Parathyroid adenoma (tissue), 2 donors: ENCODE data around the gene DGKI.

Experiments used
- H2AFZ ChIP-seq: fragments of 300-600 bp; sonication (generic); one replicate; pipeline ENCODE4 v1.7.0; 2017; ENCODE audit warnings: antibody characterized with exemption, mild to moderate bottlenecking
- H3K27ac ChIP-seq: fragments of 300-600 bp; sonication (generic); one replicate; pipeline ENCODE4 v1.7.0; 2017
- H3K27me3 ChIP-seq: fragments of 300-600 bp; sonication (generic); one replicate; pipeline ENCODE4 v1.7.0; 2017; ENCODE audit warnings: low read length; ENCODE audit not compliant: control insufficient read depth, insufficient read depth
- H3K36me3 ChIP-seq: fragments of 300-600 bp; sonication (generic); one replicate; pipeline ENCODE4 v1.7.0; 2017; ENCODE audit warnings: low read length; ENCODE audit not compliant: control insufficient read depth, insufficient read depth
- H3K4me1 ChIP-seq: fragments of 300-600 bp; sonication (generic); one replicate; pipeline ENCODE4 v1.7.0; 2017; ENCODE audit warnings: control low read depth
- H3K4me2 ChIP-seq: fragments of 300-600 bp; sonication (generic); one replicate; pipeline ENCODE4 v1.7.0; 2017; ENCODE audit warnings: low read length
- H3K4me3 ChIP-seq: fragments of 300-600 bp; sonication (generic); one replicate; pipeline ENCODE4 v1.7.0; 2017; ENCODE audit warnings: low read depth, low read length
- H3K79me2 ChIP-seq: fragments of 300-600 bp; sonication (generic); one replicate; pipeline ENCODE4 v1.7.0; 2017; ENCODE audit warnings: control low read depth
- H3K9ac ChIP-seq: fragments of 300-600 bp; sonication (generic); one replicate; pipeline ENCODE4 v1.7.0; 2017; ENCODE audit warnings: mild to moderate bottlenecking
- H3K9me3 ChIP-seq: fragments of 300-600 bp; sonication (generic); one replicate; pipeline ENCODE4 v1.7.0; 2017; ENCODE audit warnings: low read length; ENCODE audit not compliant: control insufficient read depth
- CTCF ChIP-seq: fragments of 300-600 bp; sonication (generic); IDR thresholded peaks from one replicate; pipeline ENCODE4 v1.7.0; 2017; ENCODE audit warnings: antibody characterized with exemption, mild to moderate bottlenecking
- donor health status: primary hyperparathyroidism.

DGKI gene

GRCh38 chr7:137445268-137445667, 401.5 kb downstream of the DGKI start:
- H3K4me1 ChIP-seq = peaks cover 3% of the 10 kb centered on the region
- H3K27ac ChIP-seq = no peak overlapping the region
- no peak overlapping the region for H3K4me2 ChIP-seq
- TF ChIP-seq CTCF = no peak
- H3K36me3 ChIP-seq = no peaks in the 10 kb centered on the region
- no peaks in the 10 kb centered on the region for H3K79me2 ChIP-seq
- no peak overlapping the region for H3K9ac ChIP-seq
- no peak overlapping the region for H2AFZ ChIP-seq
- H3K9me3 ChIP-seq = no peaks in the 10 kb centered on the region
- H3K27me3 ChIP-seq = no peaks in the 10 kb centered on the region
- H3K4me3 ChIP-seq = no peak overlapping the region

- Histone ChIP-seq H3K9me3 (no peaks in the 10 kb centered on the region), H3K36me3 (no peaks in the 10 kb centered on the region), H3K27ac (no peak overlapping the region), H3K27me3 (no peaks in the 10 kb centered on the region), H3K4me3 (no peak overlapping the region), H3K4me1 (peaks cover 3% of the 10 kb centered on the region), H3K4me2 (no peak overlapping the region), H3K9ac (no peak overlapping the region), H3K79me2 (no peaks in the 10 kb centered on the region), H2AFZ (no peak overlapping the region)
- no peak for TF ChIP-seq CTCF
Measured at GRCh38 chr7:137443616-137444015, 403.2 kb downstream of the DGKI start.

- no peak for TF ChIP-seq CTCF
- Histone ChIP-seq H3K27me3 (no peaks in the 10 kb centered on the region), H3K4me2 (no peak overlapping the region), H3K4me1 (peaks cover 2% of the 10 kb centered on the region), H3K9ac (no peak overlapping the region), H3K79me2 (no peaks in the 10 kb centered on the region), H2AFZ (no peak overlapping the region), H3K36me3 (no peaks in the 10 kb centered on the region), H3K4me3 (no peak overlapping the region), H3K9me3 (no peaks in the 10 kb centered on the region), H3K27ac (no peak overlapping the region)
Measured at GRCh38 chr7:137441451-137441850, 405.3 kb downstream of the DGKI start.

- no peaks in the 10 kb centered on the region for H3K27me3 ChIP-seq
- TF ChIP-seq CTCF = no peak
- H3K4me3 ChIP-seq = no peak overlapping the region
Measured at GRCh38 chr7:137439829-137440825, 406.6 kb downstream of the DGKI start.

More at GRCh38 chr7:137439829-137440825, 406.6 kb downstream of the DGKI start:
- no peaks in the 10 kb centered on the region for H3K79me2 ChIP-seq
- no peak overlapping the region for H3K9ac ChIP-seq
- H3K27ac ChIP-seq = no peak overlapping the region
- no peak overlapping the region for H2AFZ ChIP-seq
- H3K9me3 ChIP-seq = no peaks in the 10 kb centered on the region
- no peaks in the 10 kb centered on the region for H3K36me3 ChIP-seq
- no peaks in the 10 kb centered on the region for H3K4me1 ChIP-seq
- no peak overlapping the region for H3K4me2 ChIP-seq
